GM21737 (cell line): ENCODE measurements around the gene HDAC4.

Experiments
- ATAC-seq: cut with Tn5 transposase; IDR thresholded peaks from one replicate; pipeline ENCODE4 v1.9.1; 2021; ENCODE audit warnings: mild to moderate bottlenecking, moderate library complexity; ENCODE audit not compliant: unreplicated experiment

HDAC4 gene

DNA sequence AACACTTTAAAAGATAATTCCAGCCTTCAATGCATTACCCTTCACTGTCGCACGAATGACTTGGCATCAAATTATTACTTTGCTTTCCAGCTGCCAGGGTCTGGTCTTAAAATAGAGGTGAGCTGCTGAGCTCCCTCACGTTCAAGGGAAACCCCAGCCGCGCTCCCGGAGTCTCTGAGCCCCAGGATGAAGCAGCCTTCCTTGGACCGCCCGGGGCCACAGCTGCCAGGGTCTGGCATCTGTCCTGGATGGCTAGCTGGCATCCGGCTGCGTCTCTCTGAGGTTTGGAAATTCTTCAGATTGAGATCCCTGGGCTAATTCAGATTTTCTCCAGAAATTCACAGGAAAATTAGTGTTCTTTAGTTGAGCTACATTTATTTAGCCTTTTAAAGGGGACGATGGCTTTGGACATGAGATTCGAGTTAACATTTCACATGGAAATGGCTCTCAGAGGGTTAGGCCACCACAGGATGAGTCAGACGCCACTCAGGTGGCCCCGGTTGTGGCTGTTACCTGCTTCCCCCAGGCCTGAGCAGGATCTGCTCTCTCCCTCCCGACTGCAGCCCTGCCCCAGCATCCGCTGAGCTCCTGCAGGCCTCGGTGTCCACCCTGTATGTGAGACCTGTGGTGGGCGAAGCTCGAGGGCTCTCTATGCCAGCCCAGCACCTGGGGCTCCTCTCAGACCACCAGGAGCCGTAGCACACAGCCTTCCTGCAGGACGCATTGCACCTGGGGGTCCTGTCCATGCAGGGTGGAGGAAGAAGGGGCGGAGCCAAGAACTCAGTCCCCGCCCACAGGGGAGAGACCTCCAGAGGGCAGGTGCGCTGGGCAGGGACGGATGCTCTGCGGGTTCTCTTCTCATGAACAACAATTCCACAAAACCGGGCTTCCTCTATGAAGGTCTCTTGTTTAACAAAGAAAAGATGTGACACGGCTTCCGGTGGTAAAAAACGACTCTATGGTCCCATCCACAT lies 297.4 kb downstream of the HDAC4 start:
- no peak for ATAC-seq

DNA sequence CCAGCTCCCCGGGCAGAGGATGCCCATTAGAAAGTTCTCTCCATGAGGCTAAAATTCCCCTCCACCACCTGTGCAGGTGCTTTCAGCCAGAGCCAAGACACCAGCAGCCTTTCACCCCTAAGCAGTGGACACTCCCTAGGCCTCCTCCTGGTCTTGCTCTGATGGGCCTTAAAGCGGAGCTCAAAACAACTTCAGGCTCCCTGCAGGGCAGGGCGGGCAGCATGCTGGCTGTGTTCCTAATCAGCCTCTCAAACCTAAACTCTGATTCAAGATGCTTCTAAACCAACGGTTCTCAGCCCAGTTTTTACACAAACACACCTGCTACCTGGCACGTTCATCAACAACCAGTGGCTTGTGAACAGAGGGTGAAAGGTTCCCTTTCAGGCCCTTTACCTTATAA lies 298.6 kb downstream of the HDAC4 start:
- ATAC-seq = no peak

DNA sequence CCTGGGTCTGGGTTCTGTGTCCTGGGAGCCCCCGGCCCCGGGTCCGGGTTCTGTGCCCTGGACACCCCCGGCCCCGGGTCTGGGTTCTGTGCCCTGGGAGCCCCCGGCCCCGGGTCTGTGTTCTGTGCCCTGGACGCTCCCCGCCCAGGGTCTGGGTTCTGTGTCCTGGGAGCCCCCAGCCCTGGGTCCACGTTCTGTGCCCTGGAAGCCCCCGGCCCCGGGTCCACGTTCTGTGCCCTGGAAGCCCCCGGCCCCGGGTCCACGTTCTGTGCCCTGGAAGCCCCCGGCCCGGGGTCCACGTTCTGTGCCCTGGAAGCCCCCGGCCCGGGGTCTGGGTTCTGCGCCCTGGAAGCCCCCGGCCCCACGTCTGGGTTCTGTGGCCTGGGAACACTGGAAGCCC lies 299.0 kb downstream of the HDAC4 start:
- ATAC-seq = no peak

DNA sequence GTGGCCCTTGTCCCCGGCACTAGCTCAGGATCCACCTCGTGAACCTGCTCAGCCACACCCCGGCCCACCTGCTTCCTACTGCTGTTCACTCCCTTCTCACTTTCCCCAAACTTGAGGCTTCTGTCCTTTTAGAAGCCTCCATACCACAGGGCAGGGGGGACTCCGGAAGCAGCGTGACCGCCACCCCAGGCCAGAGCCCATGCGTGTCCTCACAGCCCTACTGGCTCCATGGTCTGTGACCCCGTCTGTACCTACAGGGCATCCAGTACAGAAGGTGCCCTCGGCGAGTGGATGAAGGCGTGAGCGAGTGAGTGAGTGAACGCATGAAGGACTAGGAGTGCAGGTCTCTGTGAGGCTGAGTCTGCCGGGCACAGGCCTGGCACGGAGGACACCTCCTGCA lies 299.7 kb downstream of the HDAC4 start:
- ATAC-seq = no peak

DNA sequence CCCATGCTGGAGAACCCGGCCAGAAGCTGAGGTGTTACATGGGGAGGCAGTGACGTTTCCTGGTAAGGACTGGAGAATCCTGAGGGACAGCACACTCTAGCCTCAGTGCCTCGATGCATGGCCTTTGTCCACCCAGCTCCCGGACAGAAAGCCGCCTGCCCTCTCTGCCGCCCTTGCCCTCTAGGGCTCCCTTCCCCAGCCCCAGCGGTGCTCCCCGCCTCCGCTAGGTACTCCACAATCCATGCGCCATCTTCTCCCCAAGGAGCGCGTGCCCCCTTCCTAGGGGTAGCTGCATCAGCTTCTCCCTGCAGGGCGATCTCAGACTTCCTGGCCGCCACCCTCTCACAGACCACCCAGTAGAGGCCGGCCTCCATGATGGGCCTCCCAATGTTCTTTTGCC lies 301.3 kb downstream of the HDAC4 start:
- no peak for ATAC-seq

DNA sequence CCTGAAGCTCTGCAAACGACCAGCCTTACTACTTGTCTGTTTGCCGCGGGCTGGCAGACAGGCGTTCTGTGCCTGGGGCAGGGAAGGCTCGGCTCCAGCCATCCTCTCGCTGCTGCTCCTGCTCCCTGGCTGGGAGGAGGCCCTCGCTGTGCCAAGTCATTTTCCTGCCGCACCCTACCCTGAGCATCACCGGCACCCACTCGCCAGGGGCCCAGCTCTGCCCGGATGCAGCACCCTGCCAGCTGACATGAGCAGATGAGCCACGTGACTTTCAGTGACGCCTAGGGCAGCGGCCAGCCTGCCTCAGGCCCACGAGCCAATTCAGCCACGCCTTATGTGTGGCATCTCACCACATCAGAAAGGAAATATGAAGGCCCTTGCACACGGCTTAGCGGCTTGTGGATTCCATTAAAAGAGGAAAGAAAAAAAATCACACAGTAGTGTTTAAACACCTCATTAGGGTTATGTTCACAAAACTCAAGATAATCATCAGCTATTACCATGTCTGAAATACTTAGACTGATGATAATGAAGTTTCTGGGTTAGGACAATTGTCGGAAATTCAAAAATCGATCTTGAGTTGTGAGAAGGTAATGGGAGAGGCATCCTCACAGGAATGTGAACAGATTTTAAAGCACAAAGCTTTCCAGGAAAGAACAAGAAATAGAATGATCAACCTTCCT lies 302.4 kb downstream of the HDAC4 start:
- ATAC-seq = no peak

DNA sequence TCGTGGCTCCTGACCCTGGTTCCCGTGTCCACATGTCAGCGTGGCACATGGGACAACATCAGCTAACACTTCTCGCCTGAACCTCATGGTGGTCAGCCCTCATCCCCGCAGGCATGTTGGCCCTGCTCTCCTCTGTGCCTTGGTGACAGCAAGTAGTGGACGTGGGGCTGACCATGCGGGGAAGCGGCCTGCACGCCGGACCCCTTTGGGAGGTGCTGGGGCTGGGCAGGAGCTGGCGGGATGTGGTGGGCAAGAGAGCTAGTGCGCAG lies 303.5 kb downstream of the HDAC4 start:
- ATAC-seq = no peak

DNA sequence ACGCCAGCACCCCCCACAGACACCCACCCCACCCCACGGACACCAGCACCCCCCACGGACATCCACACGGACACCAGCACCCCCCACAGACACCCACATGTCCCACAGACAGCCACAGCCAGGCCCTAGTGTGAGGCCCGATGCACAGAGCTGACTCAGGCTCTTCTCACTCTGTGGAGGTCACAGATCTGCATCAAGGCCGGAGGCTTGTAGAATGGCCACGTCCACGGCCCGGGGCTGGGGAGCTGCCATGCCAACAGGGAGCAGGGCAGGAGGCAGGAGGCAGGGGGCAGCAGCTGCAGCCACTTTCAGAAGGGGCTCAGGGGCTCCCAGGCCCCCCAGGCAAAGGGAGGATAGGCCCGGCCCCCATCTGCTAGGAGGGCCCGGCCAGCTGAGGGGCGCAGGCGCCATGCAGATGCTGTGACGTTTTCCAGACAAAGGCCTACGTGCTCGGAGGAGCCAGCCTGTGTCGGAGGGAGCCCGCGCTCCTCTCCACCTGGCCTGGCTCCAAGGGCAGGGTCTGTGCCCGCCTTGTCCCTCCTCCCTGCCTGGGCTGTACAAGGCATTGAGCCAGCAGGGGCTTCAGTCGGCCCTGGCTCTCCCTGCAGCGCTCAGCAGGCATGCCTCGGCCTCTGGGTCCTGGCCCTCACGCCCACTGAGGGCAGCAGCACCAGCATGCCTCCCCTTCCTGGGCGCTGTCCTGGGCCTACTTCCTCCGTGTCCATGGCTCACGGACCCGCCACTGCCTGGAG lies 304.0 kb downstream of the HDAC4 start:
- no peak for ATAC-seq

DNA sequence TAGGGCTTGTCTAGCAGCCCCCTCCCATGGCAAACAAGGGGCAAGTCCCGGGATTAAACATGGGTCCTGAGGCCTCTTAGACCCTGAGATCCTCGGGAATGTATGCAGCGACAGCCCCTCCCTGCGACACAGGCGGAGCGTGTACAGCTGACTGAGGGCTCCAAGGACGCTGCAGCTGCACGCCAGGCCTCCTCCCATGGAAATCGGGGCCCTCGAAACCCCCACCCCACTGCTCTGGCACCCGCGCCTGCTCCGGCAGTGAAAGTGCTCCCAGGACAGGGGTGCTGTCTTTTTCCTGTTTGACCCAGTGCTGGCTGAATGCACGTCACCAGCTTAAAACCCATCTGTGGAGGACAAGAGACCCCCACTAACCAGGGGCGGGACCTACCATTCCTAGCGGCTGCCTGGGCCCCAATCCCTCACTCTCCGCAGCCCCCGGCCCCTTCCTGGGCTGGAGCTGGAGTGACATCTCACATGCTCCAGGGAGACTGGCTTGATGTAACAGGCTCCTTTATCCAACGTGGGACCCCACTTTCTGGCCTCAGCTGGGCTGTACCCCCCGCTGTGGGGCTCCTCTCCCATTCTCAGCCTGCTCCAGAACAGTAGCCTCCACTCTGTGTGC lies 305.2 kb downstream of the HDAC4 start:
- no peak for ATAC-seq

DNA sequence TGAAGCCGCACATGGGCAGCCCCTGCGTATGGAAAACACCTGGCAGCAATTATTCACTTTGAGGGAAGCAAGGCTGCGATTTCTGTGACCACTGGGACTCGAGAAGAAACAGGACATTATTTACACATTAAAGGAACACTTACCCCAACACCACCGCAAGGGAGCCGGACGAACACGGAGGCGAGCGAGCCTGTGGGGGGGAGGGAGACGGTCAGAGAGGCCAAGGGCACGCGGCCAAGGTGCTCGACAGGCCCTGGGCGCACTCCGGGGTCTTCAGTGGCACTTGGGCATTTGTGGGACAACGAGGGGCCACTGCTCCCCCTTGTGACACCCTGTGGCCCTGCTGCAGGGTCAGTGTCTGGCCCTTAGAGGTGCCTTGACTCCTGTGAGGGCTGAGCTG lies 306.0 kb downstream of the HDAC4 start:
- ATAC-seq = no peak

DNA sequence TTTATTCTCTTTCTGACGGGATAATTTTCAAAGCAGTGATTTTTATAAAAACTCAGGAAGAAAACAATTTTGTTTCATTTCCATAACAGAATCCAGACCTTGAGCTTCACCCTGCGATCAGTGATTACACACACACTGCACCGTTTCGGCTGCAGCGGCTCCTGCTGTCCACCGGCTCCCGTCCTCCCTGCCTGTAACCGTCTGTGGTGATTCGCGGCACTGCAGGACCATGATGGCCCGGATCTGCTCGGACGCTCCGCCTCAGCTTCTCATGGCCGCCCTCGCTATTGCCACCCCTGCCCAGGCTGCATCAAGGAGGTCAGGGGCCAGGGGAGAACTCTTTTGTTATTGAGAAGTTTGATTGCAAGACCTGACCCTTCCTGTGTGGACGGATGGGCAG lies 306.9 kb downstream of the HDAC4 start:
- no peak for ATAC-seq

DNA sequence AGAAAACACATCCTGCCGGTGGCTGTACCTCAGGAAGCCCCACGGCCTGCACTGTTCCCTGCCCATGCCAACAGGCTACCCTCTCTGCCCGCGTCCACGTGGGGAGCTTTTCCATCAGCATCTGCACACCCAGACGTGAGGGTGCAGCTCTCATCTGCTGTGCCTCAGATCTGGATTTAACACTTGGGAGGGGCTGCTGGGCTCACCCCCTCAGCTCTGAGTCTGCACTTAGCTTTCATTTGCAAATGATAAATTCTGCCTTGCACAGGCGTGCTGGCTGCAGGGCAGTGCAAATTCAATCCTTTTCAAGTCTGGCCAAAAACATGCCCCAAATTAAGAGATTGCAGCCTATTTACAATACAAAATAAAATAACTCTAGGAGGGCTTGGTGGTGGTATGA lies 307.3 kb downstream of the HDAC4 start:
- no peak for ATAC-seq

DNA sequence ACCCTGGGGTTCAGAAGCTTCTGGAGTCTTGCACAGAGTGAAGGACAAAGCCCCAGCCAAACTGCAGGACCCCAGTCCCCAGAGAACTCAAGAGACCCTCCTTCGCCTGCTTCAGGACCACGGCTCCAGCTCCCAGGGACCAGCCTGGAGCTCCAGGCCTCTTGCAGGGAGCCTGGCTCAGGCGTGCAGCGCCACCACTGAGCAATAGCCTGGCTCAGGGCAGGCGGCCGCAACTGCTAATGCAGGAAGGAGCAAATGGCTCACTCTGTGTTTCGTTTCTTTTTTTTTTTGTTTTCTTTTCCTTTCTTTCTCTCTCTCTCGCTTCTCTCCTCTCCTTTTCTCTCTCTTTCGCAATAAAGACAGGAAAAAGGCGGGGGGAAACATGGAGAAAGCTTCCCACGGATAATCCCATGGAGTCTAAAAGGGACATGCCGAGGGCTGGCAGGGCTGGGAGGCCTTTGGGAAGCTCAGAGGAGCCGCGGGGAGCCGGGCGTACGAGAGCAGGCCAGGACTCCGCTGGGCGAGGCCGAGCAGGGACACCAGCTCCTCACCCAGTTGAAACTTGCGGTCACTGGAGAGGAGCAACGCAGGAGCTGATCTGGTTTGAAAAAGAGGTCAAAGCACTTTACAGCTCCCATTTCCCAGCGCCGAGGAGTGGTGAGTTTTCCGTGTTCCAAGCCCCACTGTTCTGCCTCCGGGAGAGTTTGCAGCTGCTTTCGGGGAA lies 308.1 kb downstream of the HDAC4 start:
- no peak for ATAC-seq

DNA sequence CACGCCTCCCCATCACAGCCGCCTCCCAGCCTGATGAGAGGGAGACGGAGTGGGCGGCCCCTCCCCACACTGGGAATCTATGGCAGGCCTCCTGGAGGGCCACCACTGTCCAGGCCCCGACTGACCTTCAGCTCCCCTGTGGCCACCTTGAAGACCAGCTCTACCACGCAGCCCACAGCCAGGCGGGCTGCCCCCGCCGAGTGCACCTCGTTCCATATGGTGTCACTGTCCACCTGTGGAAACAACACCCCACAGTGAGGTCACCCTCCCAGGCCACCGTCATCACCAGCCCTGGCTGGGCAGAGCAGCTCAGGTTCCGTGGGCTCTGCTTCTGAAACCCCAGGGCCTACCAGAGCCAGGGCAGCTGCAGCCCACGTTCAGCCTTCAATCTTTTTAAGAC lies 310.9 kb downstream of the HDAC4 start:
- ATAC-seq = no peak

DNA sequence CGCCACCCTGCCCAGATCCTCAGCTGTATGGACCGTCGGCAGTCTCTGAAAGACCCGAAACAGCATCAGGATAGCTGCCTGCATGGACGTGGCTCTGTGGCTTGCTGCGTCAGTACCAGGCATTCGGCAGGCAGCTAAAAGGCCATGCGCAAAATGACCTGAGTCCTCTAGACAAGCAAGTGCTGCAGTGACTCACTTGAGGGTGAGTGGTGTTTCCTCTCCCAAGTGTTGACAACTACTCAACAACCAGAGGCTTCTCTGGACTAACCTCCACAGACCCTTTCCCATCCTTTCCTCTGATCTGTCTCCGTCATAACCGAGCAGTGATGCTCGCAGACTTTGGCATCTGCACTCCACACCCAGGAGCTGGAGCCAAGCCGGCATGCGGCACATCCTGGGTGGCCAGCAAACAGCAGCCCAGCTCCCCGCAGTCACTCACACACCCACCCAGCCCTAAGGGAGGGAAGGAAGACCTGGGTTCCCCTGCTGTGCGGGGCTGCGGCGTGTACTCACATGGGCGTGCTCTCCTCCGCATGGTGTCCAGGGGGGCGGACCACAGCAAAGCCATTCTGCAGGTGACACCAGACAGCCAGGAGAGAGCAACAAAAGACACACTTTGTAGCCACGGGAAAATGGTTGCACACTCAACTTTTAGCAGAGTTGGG lies 313.6 kb downstream of the HDAC4 start:
- ATAC-seq = no peak

DNA sequence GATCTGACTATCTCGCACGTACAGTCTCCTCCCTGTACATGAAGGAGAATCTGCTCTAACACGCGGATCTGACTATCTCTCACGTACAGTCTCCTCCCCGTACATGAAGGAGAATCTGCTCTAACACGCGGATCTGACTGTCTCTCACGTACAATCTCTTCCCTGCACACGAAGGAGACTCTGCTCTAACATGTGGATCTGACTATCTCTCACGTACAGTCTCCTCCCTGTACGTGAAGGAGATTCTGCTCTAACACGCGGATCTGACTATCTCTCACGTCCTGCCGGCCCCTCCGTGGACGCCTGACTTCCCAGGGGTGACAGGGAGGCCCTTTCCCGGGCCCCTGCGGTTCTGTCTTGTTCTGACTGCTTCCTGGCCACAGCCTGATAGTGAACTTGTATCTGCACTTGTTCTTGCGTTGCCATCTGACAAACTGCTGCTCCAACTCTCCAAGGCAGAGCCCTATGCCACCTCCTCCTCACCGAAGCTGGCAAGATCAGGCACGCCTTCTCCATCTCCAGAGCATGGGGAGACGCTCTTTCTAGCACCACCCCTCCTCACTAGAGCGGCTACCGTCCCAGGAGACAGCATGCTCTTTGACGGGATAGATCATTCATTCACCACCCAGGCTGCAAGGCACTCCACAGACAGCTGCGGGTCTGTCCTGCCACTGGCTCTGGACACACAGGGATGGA lies 314.3 kb downstream of the HDAC4 start:
- ATAC-seq = no peak

DNA sequence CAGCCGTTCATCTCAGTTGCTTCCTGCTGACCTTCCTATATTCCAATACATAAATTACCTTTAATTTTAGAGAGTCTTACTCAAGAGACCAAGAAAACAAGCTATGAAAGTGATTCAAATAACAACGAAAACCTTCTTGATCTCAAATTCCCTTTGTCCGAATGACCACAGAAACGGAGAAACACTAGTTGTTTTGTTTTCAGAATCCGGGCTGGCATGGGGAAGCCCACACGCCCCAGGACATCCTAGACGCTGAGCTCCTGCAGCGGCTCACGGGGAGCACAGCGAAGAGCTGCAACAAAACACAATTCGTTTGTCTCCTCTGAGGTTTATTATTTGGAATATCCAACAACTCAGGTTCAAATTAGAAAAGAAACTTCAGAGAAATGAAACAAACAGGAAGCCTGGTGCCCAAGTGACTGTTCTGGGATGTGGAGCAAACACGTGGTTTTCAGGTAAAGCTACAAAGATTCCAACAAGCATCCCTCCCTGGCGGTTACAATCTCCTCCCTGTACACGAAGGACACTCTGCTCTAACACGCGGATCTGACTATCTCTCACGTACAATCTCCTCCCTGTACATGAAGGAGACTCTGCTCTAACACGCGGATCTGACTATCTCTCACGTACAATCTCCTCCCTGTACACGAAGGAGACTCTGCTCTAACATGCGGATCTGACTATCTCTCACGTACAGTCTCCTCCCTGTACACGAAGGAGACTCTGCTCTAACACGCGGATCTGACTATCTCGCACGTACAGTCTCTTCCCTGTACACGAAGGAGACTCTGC lies 315.4 kb downstream of the HDAC4 start:
- ATAC-seq = no peak

DNA sequence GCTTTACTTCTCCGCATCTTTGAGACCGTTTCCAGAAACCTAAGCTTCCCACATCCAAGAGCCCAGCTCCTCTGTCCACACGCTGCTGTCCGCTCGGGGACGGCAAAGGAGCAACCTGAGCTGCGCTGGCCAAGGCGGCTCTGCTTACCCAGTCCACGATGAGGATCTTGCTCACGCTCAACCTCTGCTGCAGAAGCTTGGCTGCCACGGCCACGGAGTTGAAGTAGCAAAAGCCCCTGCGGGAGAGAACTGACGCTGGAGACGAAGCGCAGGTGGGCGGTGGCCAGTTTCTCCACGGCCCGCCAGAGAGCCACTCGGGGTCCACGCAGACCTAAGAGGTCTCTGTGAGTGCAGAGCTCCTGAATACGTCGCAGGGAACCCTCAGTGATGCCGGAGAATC lies 316.8 kb downstream of the HDAC4 start:
- no peak for ATAC-seq

DNA sequence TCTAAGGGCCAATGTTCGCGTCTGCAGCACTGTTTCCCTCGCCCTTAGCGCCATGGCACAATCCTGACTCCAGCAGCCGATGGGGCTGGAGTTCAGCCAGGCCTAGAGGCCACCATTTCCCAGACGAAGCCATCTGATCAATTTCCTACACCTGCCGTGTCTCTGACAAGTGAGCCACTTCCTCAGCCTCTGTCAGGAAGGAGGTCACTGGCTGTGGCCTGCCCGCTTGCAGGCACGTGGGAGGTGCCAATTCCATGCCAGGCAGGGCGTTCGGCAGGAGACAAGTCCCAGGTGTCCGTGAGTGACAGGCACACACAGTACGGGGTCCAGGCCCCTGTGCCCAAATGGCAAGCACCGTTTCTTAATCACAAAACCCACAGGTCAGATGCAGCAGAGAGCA lies 318.4 kb downstream of the HDAC4 start:
- no peak for ATAC-seq
